CD14-positive monocyte (primary cell): ENCODE data around the gene VTI1A. TPM values are rescaled to one million over a fixed set of nuclear protein-coding genes. Genes with fewer than 3 reads are reported as not detected.

ENCODE experiments used
- DNase-seq, 3 donors: peaks; one replicate each; pipeline ENCODE4 v3.0.0-alpha.2; 2011 to 2022
- H2AFZ ChIP-seq: 2 replicates; pipeline ENCODE4 v1.6.0; 2012; ENCODE audit warnings: mild to moderate bottlenecking, low read depth, low read length, inconsistent platforms; ENCODE audit not compliant: insufficient read depth, poor library complexity, severe bottlenecking
- H3K27ac ChIP-seq, 2 donors: 1 replicate in 1 of 2; 2 replicates in 1 of 2; pipeline ENCODE4 v1.5.1; 2012 to 2013; ENCODE audit warnings: low read length in 2 of 2, control low read depth in 1 of 2, inconsistent platforms in 1 of 2, low read depth in 1 of 2, mild to moderate bottlenecking in 1 of 2
- H3K27me3 ChIP-seq, 2 donors: one replicate each; pipeline versions ENCODE4 v1.6.0 to v1.6.1; 2011 to 2013; ENCODE audit warnings: low read length in 2 of 2; ENCODE audit not compliant: control insufficient read depth in 2 of 2, insufficient read depth in 2 of 2
- H3K36me3 ChIP-seq, 2 donors: replicated peaks in 1 of 2; 1 replicate in 1 of 2; 2 replicates in 1 of 2; pipeline versions ENCODE4 v1.5.1 to v1.6.1; 2012 to 2013; ENCODE audit warnings: low read length in 2 of 2, control low read depth in 1 of 2, inconsistent platforms in 1 of 2, mild to moderate bottlenecking in 1 of 2; ENCODE audit not compliant: insufficient read depth in 2 of 2, control insufficient read depth in 1 of 2
- H3K4me1 ChIP-seq, 2 donors: 1 replicate in 1 of 2; 2 replicates in 1 of 2; pipeline versions ENCODE4 v1.5.1 to v1.6.1; 2012 to 2013; ENCODE audit warnings: low read length in 2 of 2, control low read depth in 1 of 2, inconsistent platforms in 1 of 2, mild to moderate bottlenecking in 1 of 2, moderate library complexity in 1 of 2; ENCODE audit not compliant: insufficient read depth in 2 of 2, control insufficient read depth in 1 of 2
- H3K4me2 ChIP-seq: replicated peaks from 2 replicates; pipeline ENCODE3; 2012; ENCODE audit warnings: low read length, moderate library complexity, mild to moderate bottlenecking; ENCODE audit not compliant: poor library complexity, severe bottlenecking; ENCODE audit errors: extremely low read depth
- H3K4me3 ChIP-seq, 3 experiments: fragments of 200-600 bp in 1 of 3; sonication (generic) in 1 of 3; replicated peaks in 1 of 3; 1 replicate in 2 of 3; 2 replicates in 1 of 3; pipeline ENCODE4 v1.5.1; 2011 to 2013; ENCODE audit warnings: low read length in 3 of 3, mild to moderate bottlenecking in 3 of 3, control low read depth in 2 of 3, low read depth in 2 of 3, inconsistent platforms in 1 of 3, moderate library complexity in 1 of 3
- H3K79me2 ChIP-seq: 2 replicates; pipeline ENCODE4 v1.6.0; 2012; ENCODE audit warnings: mild to moderate bottlenecking, control low read depth, inconsistent platforms, low read length, moderate library complexity; ENCODE audit not compliant: insufficient read depth
- H3K9ac ChIP-seq: 2 replicates; pipeline ENCODE4 v1.6.0; 2017; ENCODE audit warnings: low read length, mild to moderate bottlenecking; ENCODE audit not compliant: insufficient read depth, poor library complexity, severe bottlenecking
- H3K9me3 ChIP-seq, 2 donors: replicated peaks in 1 of 2; 1 replicate in 1 of 2; 2 replicates in 1 of 2; pipeline versions ENCODE4 v1.5.1 to v1.6.1; 2012 to 2013; ENCODE audit warnings: low read length in 2 of 2, control low read depth in 1 of 2; ENCODE audit not compliant: control insufficient read depth in 1 of 2, insufficient read depth in 1 of 2
- H4K20me1 ChIP-seq: 2 replicates; pipeline ENCODE4 v1.6.0; 2012; ENCODE audit warnings: mild to moderate bottlenecking, low read length, control low read depth, moderate library complexity; ENCODE audit not compliant: insufficient read depth
- H3K27ac Mint-ChIP-seq, 7 donors: one replicate each; pipeline ENCODE4 v1.8.0; 2020; ENCODE audit warnings: mild to moderate bottlenecking in 7 of 7, mixed read lengths in 7 of 7, moderate library complexity in 6 of 7, inconsistent platforms in 2 of 7
- H3K27me3 Mint-ChIP-seq, 3 donors: one replicate each; pipeline ENCODE4 v1.8.0; 2021 to 2022; ENCODE audit warnings: low read depth in 3 of 3, mild to moderate bottlenecking in 3 of 3, mixed read lengths in 3 of 3, moderate library complexity in 3 of 3, inconsistent platforms in 1 of 3
- H3K36me3 Mint-ChIP-seq, 2 donors: one replicate each; pipeline ENCODE4 v1.8.0; 2020; ENCODE audit warnings: mixed read lengths in 2 of 2, inconsistent platforms in 1 of 2, mild to moderate bottlenecking in 1 of 2
- H3K4me1 Mint-ChIP-seq: one replicate; pipeline ENCODE4 v1.8.0; 2020; ENCODE audit warnings: mild to moderate bottlenecking, mixed read lengths
- H3K4me3 Mint-ChIP-seq, 2 donors: one replicate each; pipeline ENCODE4 v1.8.0; 2020; ENCODE audit warnings: mild to moderate bottlenecking in 2 of 2, mixed read lengths in 2 of 2, moderate library complexity in 1 of 2
- H3K9me3 Mint-ChIP-seq, 7 donors: one replicate each; pipeline ENCODE4 v1.8.0; 2020 to 2022; ENCODE audit warnings: mixed read lengths in 7 of 7, mild to moderate bottlenecking in 6 of 7, moderate library complexity in 6 of 7, inconsistent platforms in 2 of 7
- CTCF ChIP-seq: fragments of 200-600 bp; IDR thresholded peaks from one replicate; pipeline ENCODE4 v1.8.0; 2022; ENCODE audit warnings: antibody characterized with exemption, mild to moderate bottlenecking
- WGBS: methylation state at CpG from one replicate; pipeline ENCODE4 v1.1.5; 2013; ENCODE audit warnings: missing lambda C conversion rate; ENCODE audit not compliant: insufficient coverage; 5-methylcytosine and 5-hydroxymethylcytosine counted together
- intact Hi-C, 2 donors: fragments of 100-400 bp; cut with micrococcal nuclease; formaldehyde crosslinking; loops; one replicate each; pipeline versions ENCODE4 v1.15.0 to v1.15.1; 2023
- polyA plus RNA-seq, 3 donors: library from polyadenylated mRNA; depleted of rRNA in 1 of 3; unstranded in 2 of 3; stranded (reverse) in 1 of 3; fragments of 300-500 nt in 2 of 3; fragments of >200 nt in 1 of 3; fragmentation: Illumina TruSeq in 2 of 3; gene quantifications; 1 replicate in 2 of 3; 2 replicates in 1 of 3; pipeline ENCODE4 v1.2.3, GENCODE V29; 2012 to 2021

Gene VTI1A
- polyA plus RNA-seq, 3 donors, result 23.6 to 25.4 (median 24.1) TPM

DNA sequence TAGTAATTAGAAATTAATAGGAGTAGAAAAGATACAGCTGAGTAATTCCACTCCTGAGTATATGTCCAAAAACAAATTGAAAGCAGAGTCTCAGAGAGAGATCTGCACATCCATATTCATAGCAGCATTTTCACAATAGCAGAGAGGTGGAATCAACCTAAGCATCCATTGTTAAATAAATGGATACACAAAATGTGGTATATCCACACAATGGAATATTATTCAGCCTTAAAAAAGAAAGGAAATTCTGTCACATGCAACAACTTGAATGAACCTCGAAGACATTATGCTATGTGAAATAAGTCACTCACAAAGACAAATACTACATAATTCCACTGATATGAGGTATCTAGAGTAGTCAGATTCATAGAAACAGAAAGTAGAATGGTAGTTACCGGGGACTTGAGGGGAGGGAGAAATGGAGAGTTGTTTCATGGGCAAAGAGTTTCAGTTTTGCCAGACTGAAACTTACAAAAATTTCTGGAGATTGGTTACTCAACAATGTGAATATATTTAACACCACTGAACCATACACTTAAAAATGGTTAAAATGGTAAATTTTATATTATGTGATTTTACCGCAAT lies 18.4 kb downstream of the VTI1A start:
- H3K4me3 ChIP-seq, result no peak overlapping the region
- H2AFZ ChIP-seq, result no peak overlapping the region
- H3K36me3 Mint-ChIP-seq, result peaks cover 56 to 73% of the 10 kb centered on the region in 2 donors
- H3K4me3 Mint-ChIP-seq, result no peak overlapping the region
- DNase-seq, result no peak
- intact Hi-C loops, result no loop called here
- no peaks in the 10 kb centered on the region for H3K79me2 ChIP-seq
- H3K9ac ChIP-seq, result no peak overlapping the region
- peaks cover 9% of the 10 kb centered on the region for H4K20me1 ChIP-seq
- no peak overlapping the region for H3K4me2 ChIP-seq
- H3K27ac ChIP-seq, result no peak overlapping the region
- H3K27me3 Mint-ChIP-seq, result no peaks in the 10 kb centered on the region
- H3K27me3 ChIP-seq, result no peaks in the 10 kb centered on the region
- WGBS, result no CpG with 5 or more reads among the region's 3 CpGs
- TF ChIP-seq CTCF, result no peak
- no peak overlapping the region for H3K27ac Mint-ChIP-seq
- peaks cover 52 to 95% of the 10 kb centered on the region in 2 donors for H3K36me3 ChIP-seq
- H3K4me1 Mint-ChIP-seq, result no peaks in the 10 kb centered on the region
- H3K9me3 ChIP-seq, result no peaks in the 10 kb centered on the region
- H3K9me3 Mint-ChIP-seq, result peaks cover 0 to 3% (median 0%) of the 10 kb centered on the region in 7 donors
- no peaks in the 10 kb centered on the region for H3K4me1 ChIP-seq

GRCh38 chr10:112466802-112467201 lies 19.8 kb downstream of the VTI1A start:
- H3K4me2 ChIP-seq, result no peak overlapping the region
- Mint-ChIP-seq H3K4me1 (peaks cover under 1% of the 10 kb centered on the region), H3K36me3 (peaks cover 46 to 75% of the 10 kb centered on the region in 2 donors), H3K4me3 (no peak overlapping the region), H3K9me3 (peaks cover 0 to 3% (median 0%) of the 10 kb centered on the region in 7 donors), H3K27ac (no peak overlapping the region), H3K27me3 (no peaks in the 10 kb centered on the region)
- H3K4me3 ChIP-seq, result no peak overlapping the region
- H3K9me3 ChIP-seq, result no peaks in the 10 kb centered on the region
- no peaks in the 10 kb centered on the region for H3K27me3 ChIP-seq
- no peak for TF ChIP-seq CTCF
- H3K27ac ChIP-seq, result no peak overlapping the region
- peaks cover 19% of the 10 kb centered on the region for H4K20me1 ChIP-seq
- 84% methylated on average over 2 of the region's 3 CpGs for WGBS
- H2AFZ ChIP-seq, result no peak overlapping the region
- H3K36me3 ChIP-seq, result peaks cover 43 to 88% of the 10 kb centered on the region in 2 donors
- intact Hi-C loops, result no loop called here
- DNase-seq, result no peak
- no peaks in the 10 kb centered on the region for H3K79me2 ChIP-seq
- no peak overlapping the region for H3K9ac ChIP-seq
- H3K4me1 ChIP-seq, result no peaks in the 10 kb centered on the region
